Chondrocyte (in vitro differentiated cells): ENCODE measurements around the gene RNF149. TPM values are rescaled to one million over a fixed set of nuclear protein-coding genes. Genes with fewer than 3 reads are reported as not detected.

Experiments
- DNase-seq: peaks from one replicate; pipeline ENCODE4 v3.0.0; 2021; ENCODE audit warnings: mixed read lengths, low spot score
- H3K27ac Mint-ChIP-seq: one replicate; pipeline ENCODE4 v1.8.0; 2021; ENCODE audit warnings: mild to moderate bottlenecking, moderate library complexity, mixed read lengths; ENCODE audit not compliant: unreplicated experiment
- H3K27me3 Mint-ChIP-seq: 2 replicates; pipeline ENCODE4 v1.8.0; 2021; ENCODE audit warnings: low read depth, mixed read lengths
- H3K36me3 Mint-ChIP-seq: 2 replicates; pipeline ENCODE4 v1.8.0; 2021; ENCODE audit warnings: low read depth, mixed read lengths
- H3K4me1 Mint-ChIP-seq: 2 replicates; pipeline ENCODE4 v1.8.0; 2021; ENCODE audit warnings: low read depth, mild to moderate bottlenecking, mixed read lengths
- H3K4me3 Mint-ChIP-seq: one replicate; pipeline ENCODE4 v1.8.0; 2021; ENCODE audit warnings: mild to moderate bottlenecking, moderate library complexity, mixed read lengths; ENCODE audit not compliant: unreplicated experiment
- H3K9me3 Mint-ChIP-seq: 2 replicates; pipeline ENCODE4 v1.8.0; 2021; ENCODE audit warnings: low read depth, mixed read lengths
- total RNA-seq: library from RNA; stranded (reverse); gene quantifications from 3 replicates; pipeline ENCODE4 v1.2.1, GENCODE V29; 2021
- TF ChIP-seq, protein P1 (sequence below): fragments of 200-600 bp; sonication (generic); IDR thresholded peaks from 2 replicates; pipeline ENCODE4 v1.5.0; 2021; ENCODE audit warnings: antibody characterized with exemption, mild to moderate bottlenecking, moderate library complexity

The RNF149 gene
- total RNA-seq, 1 donor from 2014 or later, result 26.2 TPM

DNA sequence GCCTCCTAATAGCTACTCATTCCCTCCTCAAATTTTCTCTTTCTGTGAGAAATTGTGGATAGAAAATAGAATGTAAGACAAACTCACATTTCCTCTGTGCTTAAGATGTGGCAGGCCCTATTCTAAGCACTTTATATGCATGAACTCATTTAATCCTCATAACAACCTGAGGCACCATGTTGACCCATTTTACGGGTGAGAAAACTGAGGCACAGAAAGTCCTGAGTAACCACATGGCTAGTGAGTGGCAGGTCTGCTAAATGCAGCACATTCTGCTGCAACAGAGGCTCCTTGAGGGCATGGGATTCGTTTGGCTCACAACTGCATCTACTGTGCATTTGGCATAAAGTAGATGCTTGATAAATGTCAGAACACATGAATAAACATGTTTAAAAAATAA lies 22.7 kb upstream of the RNF149 start:
- Mint-ChIP-seq H3K27ac (no peak overlapping the region), H3K36me3 (no peaks in the 10 kb centered on the region), H3K4me1 (no peaks in the 10 kb centered on the region)

DNA sequence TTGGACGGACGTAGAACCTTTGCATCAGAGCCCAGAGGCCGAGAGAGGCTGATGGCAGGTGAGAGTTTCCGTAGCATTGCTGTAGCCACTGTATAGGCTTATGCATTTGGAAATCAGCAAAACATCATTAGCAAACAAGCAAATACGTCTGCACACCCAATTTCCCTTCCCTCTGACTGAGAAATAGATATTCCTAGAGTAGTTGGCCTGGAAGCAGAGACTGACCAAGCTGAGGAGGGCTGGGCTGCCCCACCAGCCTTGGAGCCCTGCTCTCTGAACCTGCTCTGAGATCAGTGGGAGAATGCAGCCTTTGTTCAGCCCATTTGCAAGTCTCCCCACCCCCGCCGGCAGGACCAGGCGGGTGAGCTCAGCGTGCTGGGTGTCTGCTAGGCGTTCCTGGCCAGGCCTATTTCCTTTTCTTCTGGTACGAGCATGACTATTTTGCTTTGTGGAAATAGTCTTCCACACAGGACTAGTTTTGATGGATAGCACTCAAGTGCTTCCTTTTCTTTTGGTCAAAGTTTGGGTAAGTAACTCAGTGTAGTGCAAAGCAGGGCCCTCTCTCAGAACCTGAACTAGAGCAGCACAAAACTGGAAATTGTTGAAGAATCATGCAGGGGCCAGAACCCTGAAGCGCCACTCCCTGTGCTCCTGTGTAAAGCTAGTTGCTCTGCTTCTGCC lies 21.9 kb upstream of the RNF149 start:
- Mint-ChIP-seq H3K4me1 (no peaks in the 10 kb centered on the region), H3K27ac (no peak overlapping the region), H3K4me3 (no peak overlapping the region), H3K27me3 (no peaks in the 10 kb centered on the region), H3K9me3 (no peaks in the 10 kb centered on the region), H3K36me3 (no peaks in the 10 kb centered on the region)
- DNase-seq, result no peak
- TF ChIP-seq, protein P1, sequence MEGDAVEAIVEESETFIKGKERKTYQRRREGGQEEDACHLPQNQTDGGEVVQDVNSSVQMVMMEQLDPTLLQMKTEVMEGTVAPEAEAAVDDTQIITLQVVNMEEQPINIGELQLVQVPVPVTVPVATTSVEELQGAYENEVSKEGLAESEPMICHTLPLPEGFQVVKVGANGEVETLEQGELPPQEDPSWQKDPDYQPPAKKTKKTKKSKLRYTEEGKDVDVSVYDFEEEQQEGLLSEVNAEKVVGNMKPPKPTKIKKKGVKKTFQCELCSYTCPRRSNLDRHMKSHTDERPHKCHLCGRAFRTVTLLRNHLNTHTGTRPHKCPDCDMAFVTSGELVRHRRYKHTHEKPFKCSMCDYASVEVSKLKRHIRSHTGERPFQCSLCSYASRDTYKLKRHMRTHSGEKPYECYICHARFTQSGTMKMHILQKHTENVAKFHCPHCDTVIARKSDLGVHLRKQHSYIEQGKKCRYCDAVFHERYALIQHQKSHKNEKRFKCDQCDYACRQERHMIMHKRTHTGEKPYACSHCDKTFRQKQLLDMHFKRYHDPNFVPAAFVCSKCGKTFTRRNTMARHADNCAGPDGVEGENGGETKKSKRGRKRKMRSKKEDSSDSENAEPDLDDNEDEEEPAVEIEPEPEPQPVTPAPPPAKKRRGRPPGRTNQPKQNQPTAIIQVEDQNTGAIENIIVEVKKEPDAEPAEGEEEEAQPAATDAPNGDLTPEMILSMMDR, result no peak

More for the DNA sequence above, 22.7 kb upstream of the RNF149 start:
- Mint-ChIP-seq H3K9me3 (no peaks in the 10 kb centered on the region), H3K4me3 (no peak overlapping the region), H3K27me3 (no peaks in the 10 kb centered on the region)
- TF ChIP-seq, protein P1, result no peak
- DNase-seq, result no peak

- TF ChIP-seq, protein P1, result no peak
- DNase-seq, result no peak
- Mint-ChIP-seq H3K27ac (no peak overlapping the region), H3K9me3 (no peaks in the 10 kb centered on the region), H3K4me3 (no peak overlapping the region), H3K4me1 (no peaks in the 10 kb centered on the region), H3K27me3 (no peaks in the 10 kb centered on the region), H3K36me3 (no peaks in the 10 kb centered on the region)
Measured at GRCh38 chr2:101329026-101329425, 20.5 kb upstream of the RNF149 start.

GRCh38 chr2:101328474-101329007 lies 20.0 kb upstream of the RNF149 start:
- H3K36me3 Mint-ChIP-seq, result no peaks in the 10 kb centered on the region
- H3K27me3 Mint-ChIP-seq, result peaks cover under 1% of the 10 kb centered on the region
- no peak for DNase-seq
- no peak overlapping the region for H3K4me3 Mint-ChIP-seq
- TF ChIP-seq, protein P1, result no peak
- H3K4me1 Mint-ChIP-seq, result no peaks in the 10 kb centered on the region
- no peaks in the 10 kb centered on the region for H3K9me3 Mint-ChIP-seq
- H3K27ac Mint-ChIP-seq, result no peak overlapping the region

DNA sequence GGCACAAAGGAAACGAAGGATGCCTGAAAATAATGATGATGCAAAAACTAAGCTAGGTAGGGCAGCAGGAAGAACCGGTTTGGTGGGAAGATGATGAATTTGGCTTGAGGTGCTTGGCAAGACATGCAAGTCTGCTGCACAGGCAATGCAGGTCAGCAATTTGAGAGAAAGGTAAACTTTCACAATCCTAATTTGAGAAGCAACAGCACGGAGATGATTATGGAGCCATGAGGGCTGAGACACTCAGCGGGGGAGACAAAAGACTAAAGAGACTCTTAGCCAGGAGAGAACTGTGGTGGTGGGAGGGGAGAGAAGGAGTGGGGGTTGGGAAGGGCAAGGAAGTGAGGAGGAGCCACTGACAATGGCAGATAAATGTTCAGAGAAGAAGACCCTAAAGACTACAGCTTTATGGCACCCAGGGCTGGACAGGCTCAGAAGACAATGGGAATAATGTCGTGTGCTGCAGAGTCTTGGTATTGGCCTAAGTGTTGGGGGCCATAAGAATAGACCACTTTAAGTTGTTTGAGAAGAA lies 19.4 kb upstream of the RNF149 start:
- Mint-ChIP-seq H3K9me3 (no peaks in the 10 kb centered on the region), H3K4me1 (no peaks in the 10 kb centered on the region), H3K4me3 (no peak overlapping the region), H3K36me3 (no peaks in the 10 kb centered on the region), H3K27ac (no peak overlapping the region), H3K27me3 (peaks cover 4% of the 10 kb centered on the region)
- TF ChIP-seq, protein P1, result no peak
- no peak for DNase-seq
